GM12878 (cell line): ENCODE results near the gene EIF2S3B. TPM values are rescaled to one million over a fixed set of nuclear protein-coding genes. Genes with fewer than 3 reads are reported as not detected.

Experiments used
- ATAC-seq: fragments of 200-7000 bp; cut with Tn5 transposase; 3 replicates; pipeline ENCODE4 v1.9.1; 2020; ENCODE audit warnings: mild to moderate bottlenecking, moderate library complexity
- BruUV-seq: library from RNA; stranded (reverse); fragments of 400-500 nt; replicated peaks from 2 replicates; lab custom pipeline; 2021; lab: Mats Ljungman, UMichigan
- CTCF ChIA-PET: fragments of 300-600 bp; sonication (Branson Sonifier 250); formaldehyde crosslinking; extraction: SDS; loops from one replicate; lab custom pipeline; 2021; ENCODE audit warnings: inconsistent platforms; lab: Yijun Ruan, JAX
- POLR2A ChIA-PET: fragments of 350-600 bp; formaldehyde crosslinking; extraction: SDS; loops from one replicate; lab custom pipeline; 2021; ENCODE audit warnings: inconsistent platforms; lab: Charles Lee
- RAD21 ChIA-PET: fragments of 300-600 bp; sonication (Branson Sonifier 250); formaldehyde crosslinking; loops from one replicate; lab custom pipeline; 2023; ENCODE audit warnings: antibody characterized with exemption; ENCODE audit not compliant: unreplicated experiment; lab: Charles Lee
- SMC1A ChIA-PET: fragments of 300-600 bp; sonication (Branson Sonifier 250); formaldehyde crosslinking; loops from one replicate; lab custom pipeline; 2023; ENCODE audit not compliant: unreplicated experiment, uncharacterized antibody; lab: Charles Lee
- DNase-seq: peaks from one replicate; pipeline ENCODE4 v3.0.0-alpha.2; 2011; ENCODE audit warnings: low read depth, low spot score
- FAIRE-seq: peaks from 3 replicates; lab custom pipeline; 2011; peaks lifted over from hg19 to GRCh38; lab: Jason Lieb, UNC
- H2AFZ ChIP-seq: 2 replicates; pipeline ENCODE4 v1.6.0; 2011; ENCODE audit warnings: low read depth, low read length, control low read depth; ENCODE audit not compliant: control insufficient read depth
- H3K27ac ChIP-seq: 2 replicates; pipeline ENCODE4 v1.5.1; 2011; ENCODE audit warnings: control low read depth; ENCODE audit not compliant: control insufficient read depth, insufficient read depth
- H3K27me3 ChIP-seq, 2 experiments: replicated peaks in 1 of 2; 2 replicates each; pipeline versions ENCODE4 v1.6.0 to v1.6.1; 2011; ENCODE audit warnings: low read length in 1 of 2; ENCODE audit not compliant: control insufficient read depth in 2 of 2, insufficient read depth in 2 of 2
- H3K36me3 ChIP-seq, 2 experiments: 2 replicates each; pipeline ENCODE4 v1.5.1; 2011; ENCODE audit warnings: low read length in 1 of 2; ENCODE audit not compliant: control insufficient read depth in 2 of 2, insufficient read depth in 2 of 2
- H3K4me1 ChIP-seq: 2 replicates; pipeline ENCODE4 v1.6.1; 2011; ENCODE audit warnings: mild to moderate bottlenecking, low read length, moderate library complexity, mixed read lengths; ENCODE audit not compliant: control insufficient read depth, insufficient read depth
- H3K4me2 ChIP-seq: 2 replicates; pipeline ENCODE4 v1.6.0; 2011; ENCODE audit warnings: control low read depth; ENCODE audit not compliant: control insufficient read depth, insufficient read depth
- H3K4me3 ChIP-seq: fragments of 200-600 bp; sonication (generic); 2 replicates; pipeline ENCODE4 v1.5.1; 2016
- H3K79me2 ChIP-seq: 2 replicates; pipeline ENCODE4 v1.6.0; 2011; ENCODE audit warnings: low read length; ENCODE audit not compliant: control insufficient read depth, insufficient read depth
- H3K9ac ChIP-seq: 2 replicates; pipeline ENCODE4 v1.8.0; 2011; ENCODE audit warnings: low read length, control low read depth, mixed read lengths; ENCODE audit not compliant: control insufficient read depth, insufficient read depth
- H3K9me3 ChIP-seq: replicated peaks from 3 replicates; pipeline ENCODE4 v1.5.1; 2011; ENCODE audit warnings: mild to moderate bottlenecking, low read length; ENCODE audit not compliant: control insufficient read depth, insufficient read depth
- H4K20me1 ChIP-seq: 2 replicates; pipeline ENCODE4 v1.6.0; 2011; ENCODE audit not compliant: control insufficient read depth, insufficient read depth
- CREM ChIP-seq: IDR thresholded peaks from 2 replicates; pipeline ENCODE4 v1.6.1; 2014; ENCODE audit warnings: antibody characterized with exemption, low read depth
- GABPA ChIP-seq: IDR thresholded peaks from 2 replicates; pipeline ENCODE4 v1.6.1; 2014; ENCODE audit warnings: antibody characterized with exemption, low read depth, mild to moderate bottlenecking, inconsistent platforms
- IRF3 ChIP-seq: fragments of 450-650 bp; IDR thresholded peaks from 2 replicates; pipeline ENCODE4 v1.6.1; 2014; ENCODE audit warnings: mild to moderate bottlenecking
- LARP7 ChIP-seq: fragments of 450-650 bp; IDR thresholded peaks from 2 replicates; pipeline ENCODE4 v1.6.1; 2017; ENCODE audit warnings: mild to moderate bottlenecking
- MEF2A ChIP-seq: IDR thresholded peaks from 2 replicates; pipeline ENCODE4 v1.6.1; 2011; ENCODE audit warnings: low read depth, mild to moderate bottlenecking, low read length, moderate library complexity; ENCODE audit not compliant: insufficient read depth
- MYB ChIP-seq: fragments of 150-350 bp; IDR thresholded peaks from 2 replicates; pipeline ENCODE4 v1.6.1; 2014; ENCODE audit warnings: mild to moderate bottlenecking, low read depth, low read length, borderline replicate concordance
- NR2F1 ChIP-seq: fragments of 450-650 bp; conservative IDR thresholded peaks from 2 replicates; pipeline ENCODE4 v1.6.1; 2017; ENCODE audit warnings: mild to moderate bottlenecking
- NRF1 ChIP-seq: conservative IDR thresholded peaks from 2 replicates; pipeline ENCODE4 v1.6.1; 2011; ENCODE audit warnings: mild to moderate bottlenecking, low read depth, low read length, improper control_type of control experiment
- RAD51 ChIP-seq: fragments of 450-650 bp; IDR thresholded peaks from 2 replicates; pipeline ENCODE4 v1.6.1; 2016; ENCODE audit warnings: moderate library complexity, mild to moderate bottlenecking, inconsistent platforms
- RBBP5 ChIP-seq: fragments of 200-600 bp; sonication (generic); conservative IDR thresholded peaks from 2 replicates; pipeline ENCODE4 v1.6.1; 2016
- SMARCA5 ChIP-seq: fragments of 450-650 bp; IDR thresholded peaks from 2 replicates; pipeline ENCODE4 v1.6.1; 2017; ENCODE audit warnings: mild to moderate bottlenecking
- STAT3 ChIP-seq: IDR thresholded peaks from 2 replicates; pipeline ENCODE4 v1.6.1; 2011; ENCODE audit warnings: low read depth, low read length, improper control_type of control experiment
- TBL1XR1 ChIP-seq: IDR thresholded peaks from 2 replicates; pipeline ENCODE4 v1.6.1; 2012; ENCODE audit warnings: low read depth, low read length, improper control_type of control experiment
- ZNF217 ChIP-seq: fragments of 450-650 bp; IDR thresholded peaks from 2 replicates; pipeline ENCODE4 v1.6.1; 2017; ENCODE audit warnings: antibody characterized with exemption, mild to moderate bottlenecking
- ZNF384 ChIP-seq: IDR thresholded peaks from 2 replicates; pipeline ENCODE4 v1.6.1; 2012; ENCODE audit warnings: low read depth, mild to moderate bottlenecking, low read length, improper control_type of control experiment, borderline replicate concordance
- ZNF592 ChIP-seq: fragments of 450-650 bp; IDR thresholded peaks from 2 replicates; pipeline ENCODE4 v1.6.1; 2017; ENCODE audit warnings: mild to moderate bottlenecking, moderate library complexity
- ZZZ3 ChIP-seq: IDR thresholded peaks from 2 replicates; pipeline ENCODE4 v1.6.1; 2011; ENCODE audit warnings: low read depth; ENCODE audit not compliant: control insufficient read depth, insufficient read length
- WGBS: methylation state at CpG from one replicate; pipeline ENCODE4 v1.1.6; 2016; ENCODE audit warnings: low lambda C conversion rate; ENCODE audit not compliant: insufficient replicate concordance, insufficient coverage; ENCODE audit errors: missing lambda C conversion rate; 5-methylcytosine and 5-hydroxymethylcytosine counted together
- in situ Hi-C: fragments of 300-500 bp; cut with MboI; formaldehyde crosslinking; loops from 9 replicates; pipeline ENCODE4 v1.14.3; 2018; ENCODE audit warnings: mixed read lengths
- intact Hi-C: fragments of 100-400 bp; cut with micrococcal nuclease; formaldehyde crosslinking; loops from one replicate; pipeline ENCODE4 v1.14.2; 2022; ENCODE audit not compliant: unreplicated experiment
- polyA plus RNA-seq, 11 experiments: library from polyadenylated mRNA; depleted of rRNA in 4 of 11; unstranded in 6 of 11; stranded (reverse) in 5 of 11; fragments of >200 nt; fragmentation: Nextera tagmentation in 4 of 11; fragmentation: Illumina TruSeq in 1 of 11; extraction: Ambion mirVana in 4 of 11; extraction: Trizol in 1 of 11; gene quantifications; 1 replicate in 1 of 11; 2 replicates in 10 of 11; pipeline versions ENCODE4 v1.2.1 to v1.2.3, GENCODE V29; 2011 to 2016; ENCODE audit warnings: inconsistent platforms in 2 of 11, missing spikeins in 2 of 11, low read depth in 1 of 11
- total RNA-seq, 4 experiments: library from RNA; depleted of rRNA in 3 of 4; stranded (reverse); fragments of >200 nt in 3 of 4; fragmentation: Illumina TruSeq in 1 of 4; extraction: Trizol in 1 of 4; gene quantifications; 2 replicates each; pipeline versions ENCODE4 v1.2.1 to v1.2.3, GENCODE V29; 2013 to 2021

Gene EIF2S3B
- total and polyA plus RNA-seq, 10 of the 15 experiments (the other 5 are each of a cell fraction or from before 2014, with no cell fraction given): 0.18 to 2.2 (median 1.4) TPM; not detected in 1

GRCh38 chr12:10466311-10466710 lies 39.4 kb upstream of the EIF2S3B start:
- intact Hi-C loops (no loop called here), in situ Hi-C loops (no loop called here)
- Histone ChIP-seq H3K79me2 (no peaks in the 10 kb centered on the region), H3K9me3 (no peaks in the 10 kb centered on the region; the same call in 2 of the 3 replicates), H3K4me2 (no peak overlapping the region), H3K4me3 (no peak overlapping the region), H3K27me3 (no peaks in the 10 kb centered on the region), H3K27ac (no peak overlapping the region), H3K36me3 (no peaks in the 10 kb centered on the region), H4K20me1 (no peaks in the 10 kb centered on the region), H3K9ac (no peak overlapping the region), H2AFZ (no peak overlapping the region), H3K4me1 (no peaks in the 10 kb centered on the region)
- ChIA-PET SMC1A (interaction anchor here (1.3 kb wide), 1 partner anchor 10 kb away, joined by 3 read pairs; no protein-coding TSS in a partner anchor), POLR2A (no interaction called here), RAD21 (no interaction called here), CTCF (no interaction called here)
- TF ChIP-seq ZZZ3: no peak
- no peak for TF ChIP-seq SMARCA5
- no peak for TF ChIP-seq MEF2A
- no peak for TF ChIP-seq NR2F1
- no peak for TF ChIP-seq ZNF384
- TF ChIP-seq ZNF592: no peak
- no peak for TF ChIP-seq LARP7
- no peak for TF ChIP-seq STAT3
- TF ChIP-seq RBBP5: no peak
- no peak for TF ChIP-seq GABPA
- TF ChIP-seq RAD51: no peak
- TF ChIP-seq NRF1: no peak
- TF ChIP-seq MYB: no peak
- no peak for TF ChIP-seq TBL1XR1
- no peak for TF ChIP-seq ZNF217
- no peak for TF ChIP-seq CREM
- TF ChIP-seq IRF3: no peak
- DNase-seq (no peak), ATAC-seq (no peak), FAIRE-seq (no peak)
- 56% methylated on average over 4 of the region's 4 CpGs for WGBS
- no TSS peak for BruUV-seq
